Measurements from ENCODE around the gene ERN2. TPM values are rescaled to one million over a fixed set of nuclear protein-coding genes. Genes with fewer than 3 reads are reported as not detected.
"Not testable (repeated sequence)": the region's sequence is repeated elsewhere in the genome, so short reads cannot be mapped to it uniquely, and the experiment has no call there.

The ERN2 gene
- total RNA-seq (2014; rRNA removed; shearing (Covaris generic)), result 0.37 and 3.3 TPM in 2 replicates

- in situ Hi-C loops (cut with HindIII; ENCODE audit: low sequenced_read_pairs), result no loop called here
- DNase-seq (ENCODE audit: low spot score), result no peak
Observed at GRCh38 chr16:23712976-23713375, at the start of gene ERN2. Gene ERN2, minus strand, starts transcription at chr16:23713222. Its CDS starts 35 bp downstream, at chr16:23713187.

GRCh38 chr16:23757937-23758619 lies 45.1 kb upstream of the ERN2 start:
- in situ Hi-C loops (cut with HindIII; ENCODE audit: low sequenced_read_pairs), result no loop called here
- DNase-seq (ENCODE audit: low spot score), result no peak

- no peak for DNase-seq (ENCODE audit: low spot score)
- in situ Hi-C loops (cut with HindIII; ENCODE audit: low sequenced_read_pairs), result no loop called here
Observed at GRCh38 chr16:23757116-23757515, 44.1 kb upstream of the ERN2 start.

GRCh38 chr16:23755484-23755809 lies 42.4 kb upstream of the ERN2 start:
- in situ Hi-C loops (cut with HindIII; ENCODE audit: low sequenced_read_pairs), result no loop called here
- no peak for DNase-seq (ENCODE audit: low spot score)

- no peak for DNase-seq (ENCODE audit: low spot score)
- in situ Hi-C loops (cut with HindIII; ENCODE audit: low sequenced_read_pairs), result no loop called here
Observed at GRCh38 chr16:23754594-23755483, 41.8 kb upstream of the ERN2 start, which contains the start of gene CHP2. Gene CHP2, plus strand, starts transcription at chr16:23755026. Its CDS starts 24 bp downstream, at chr16:23755050.

GRCh38 chr16:23753908-23754593 lies 41.0 kb upstream of the ERN2 start:
- in situ Hi-C loops (cut with HindIII; ENCODE audit: low sequenced_read_pairs), result no loop called here
- DNase-seq (ENCODE audit: low spot score), result no peak

- in situ Hi-C loops (cut with HindIII; ENCODE audit: low sequenced_read_pairs); DNase-seq (ENCODE audit: low spot score): not testable (repeated sequence)
Observed at GRCh38 chr16:23751053-23751452, 38.0 kb upstream of the ERN2 start.

GRCh38 chr16:23748630-23749029 lies 35.6 kb upstream of the ERN2 start:
- no peak for DNase-seq (ENCODE audit: low spot score)
- in situ Hi-C loops (cut with HindIII; ENCODE audit: low sequenced_read_pairs), result no loop called here

- in situ Hi-C loops (cut with HindIII; ENCODE audit: low sequenced_read_pairs), result no loop called here
- DNase-seq (ENCODE audit: low spot score), result no peak
Observed at GRCh38 chr16:23745263-23745662, 32.2 kb upstream of the ERN2 start.

GRCh38 chr16:23742766-23743165 lies 29.7 kb upstream of the ERN2 start:
- DNase-seq (ENCODE audit: low spot score), result no peak
- in situ Hi-C loops (cut with HindIII; ENCODE audit: low sequenced_read_pairs), result no loop called here

GRCh38 chr16:23741675-23742303 lies 28.8 kb upstream of the ERN2 start:
- DNase-seq (ENCODE audit: low spot score), result no peak
- in situ Hi-C loops (cut with HindIII; ENCODE audit: low sequenced_read_pairs), result no loop called here

- DNase-seq (ENCODE audit: low spot score), result no peak
- in situ Hi-C loops (cut with HindIII; ENCODE audit: low sequenced_read_pairs), result no loop called here
Observed at GRCh38 chr16:23739516-23739915, 26.5 kb upstream of the ERN2 start.

GRCh38 chr16:23737423-23738028 lies 24.5 kb upstream of the ERN2 start:
- DNase-seq (ENCODE audit: low spot score); in situ Hi-C loops (cut with HindIII; ENCODE audit: low sequenced_read_pairs): not testable (repeated sequence)

- DNase-seq (ENCODE audit: low spot score), result no peak
- in situ Hi-C loops (cut with HindIII; ENCODE audit: low sequenced_read_pairs), result no loop called here
Observed at GRCh38 chr16:23734176-23734893, 21.3 kb upstream of the ERN2 start.

GRCh38 chr16:23729503-23730424 lies 16.7 kb upstream of the ERN2 start:
- in situ Hi-C loops (cut with HindIII; ENCODE audit: low sequenced_read_pairs), result no loop called here
- no peak for DNase-seq (ENCODE audit: low spot score)

GRCh38 chr16:23728112-23728477 lies 15.1 kb upstream of the ERN2 start:
- no peak for DNase-seq (ENCODE audit: low spot score)
- in situ Hi-C loops (cut with HindIII; ENCODE audit: low sequenced_read_pairs), result no loop called here

GRCh38 chr16:23726710-23727109 lies 13.7 kb upstream of the ERN2 start:
- in situ Hi-C loops (cut with HindIII; ENCODE audit: low sequenced_read_pairs), result no loop called here
- DNase-seq (ENCODE audit: low spot score), result no peak

- in situ Hi-C loops (cut with HindIII; ENCODE audit: low sequenced_read_pairs), result no loop called here
- DNase-seq (ENCODE audit: low spot score), result no peak
Observed at GRCh38 chr16:23724785-23725131, 11.7 kb upstream of the ERN2 start.

Data from G401 (cell line).